GM21717 (cell line): ENCODE data around the gene LRRC15.

ENCODE experiments used
- ATAC-seq: cut with Tn5 transposase; IDR thresholded peaks from one replicate; pipeline ENCODE4 v1.9.1; 2021; ENCODE audit warnings: mild to moderate bottlenecking, moderate library complexity; ENCODE audit not compliant: unreplicated experiment

The LRRC15 gene

DNA sequence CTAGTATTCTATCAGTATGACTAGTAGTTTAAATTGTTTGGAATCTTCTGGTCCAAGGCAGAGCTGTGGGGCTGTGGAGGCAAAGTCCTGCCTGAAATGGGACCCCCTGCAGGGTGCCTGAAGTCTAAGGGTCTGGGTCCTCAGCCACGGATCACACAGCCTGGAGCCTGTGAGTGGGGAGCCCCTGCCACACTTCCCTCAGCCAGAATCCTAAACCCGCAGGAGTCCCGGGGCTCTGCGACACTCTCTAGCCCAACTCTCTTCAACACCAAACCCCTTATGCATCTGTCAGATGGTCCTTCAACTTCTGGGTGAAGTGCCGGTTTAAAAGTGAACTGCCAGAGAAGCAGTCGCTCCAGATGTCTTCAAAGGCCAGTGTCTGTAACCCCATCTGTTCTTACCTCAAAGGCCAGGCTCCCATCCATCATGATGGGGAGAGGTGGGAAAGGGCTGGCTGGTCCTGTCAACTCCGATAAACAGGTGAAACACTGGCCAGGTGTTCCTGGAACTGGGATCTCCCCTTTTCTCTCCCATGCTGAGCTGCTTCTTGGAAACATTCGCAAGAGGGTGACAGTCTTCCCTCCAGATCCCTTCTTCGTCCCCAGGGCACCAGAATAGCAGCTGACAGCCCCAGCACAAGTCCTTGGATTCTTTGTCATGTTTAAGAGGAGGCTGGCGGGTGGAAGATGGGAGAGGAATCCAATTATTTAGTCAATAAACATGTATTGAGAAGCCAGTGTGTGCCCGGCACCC, 64.0 kb downstream of the LRRC15 start:
- no peak for ATAC-seq
